KMS-11 (cell line): ENCODE measurements around the gene APBA2.

ENCODE experiments used
- H2AFZ ChIP-seq: fragments of 200-600 bp; sonication (generic); 2 replicates; pipeline ENCODE4 v1.6.1; 2016; ENCODE audit warnings: antibody characterized with exemption, mixed run types, low read depth
- H3K27ac ChIP-seq: fragments of 200-600 bp; sonication (generic); 2 replicates; pipeline ENCODE4 v1.6.1; 2016; ENCODE audit warnings: mild to moderate bottlenecking, mixed run types
- H3K27me3 ChIP-seq: fragments of 200-600 bp; sonication (generic); 2 replicates; pipeline ENCODE4 v1.6.1; 2017; ENCODE audit warnings: mild to moderate bottlenecking, low read depth, mixed run types, moderate library complexity; ENCODE audit not compliant: insufficient read depth
- H3K36me3 ChIP-seq: fragments of 200-600 bp; sonication (generic); 2 replicates; pipeline ENCODE4 v1.6.1; 2017; ENCODE audit warnings: mild to moderate bottlenecking, mixed run types; ENCODE audit not compliant: insufficient read depth
- H3K4me1 ChIP-seq: fragments of 200-600 bp; sonication (generic); 2 replicates; pipeline ENCODE4 v1.6.1; 2016; ENCODE audit warnings: mild to moderate bottlenecking, low read depth, mixed run types; ENCODE audit not compliant: poor library complexity, severe bottlenecking
- H3K4me2 ChIP-seq: fragments of 200-600 bp; sonication (generic); 2 replicates; pipeline ENCODE4 v1.7.0; 2016; ENCODE audit warnings: mild to moderate bottlenecking, mixed run types
- H3K4me3 ChIP-seq: fragments of 200-600 bp; sonication (generic); IDR thresholded peaks from 2 replicates; pipeline ENCODE4 v1.6.1; 2017; ENCODE audit warnings: low read depth, low read length, mixed read lengths; ENCODE audit not compliant: insufficient read depth
- H3K79me2 ChIP-seq: fragments of 200-600 bp; sonication (generic); 2 replicates; pipeline ENCODE4 v1.6.1; 2016; ENCODE audit warnings: low read depth, mixed run types; ENCODE audit not compliant: insufficient read depth
- H3K9ac ChIP-seq: fragments of 200-600 bp; sonication (generic); 2 replicates; pipeline ENCODE4 v1.6.1; 2016; ENCODE audit warnings: mild to moderate bottlenecking, mixed run types
- H4K20me1 ChIP-seq: fragments of 200-600 bp; sonication (generic); 2 replicates; pipeline ENCODE4 v1.6.1; 2016; ENCODE audit warnings: mild to moderate bottlenecking, mixed run types; ENCODE audit not compliant: insufficient read depth
- TF ChIP-seq, protein P1 (sequence below): fragments of 200-600 bp; sonication (generic); conservative IDR thresholded peaks from 2 replicates; pipeline ENCODE4 v1.6.1; 2017; ENCODE audit warnings: low read depth, mild to moderate bottlenecking, antibody characterized with exemption, low read length, moderate library complexity, mixed read lengths

APBA2 gene

DNA sequence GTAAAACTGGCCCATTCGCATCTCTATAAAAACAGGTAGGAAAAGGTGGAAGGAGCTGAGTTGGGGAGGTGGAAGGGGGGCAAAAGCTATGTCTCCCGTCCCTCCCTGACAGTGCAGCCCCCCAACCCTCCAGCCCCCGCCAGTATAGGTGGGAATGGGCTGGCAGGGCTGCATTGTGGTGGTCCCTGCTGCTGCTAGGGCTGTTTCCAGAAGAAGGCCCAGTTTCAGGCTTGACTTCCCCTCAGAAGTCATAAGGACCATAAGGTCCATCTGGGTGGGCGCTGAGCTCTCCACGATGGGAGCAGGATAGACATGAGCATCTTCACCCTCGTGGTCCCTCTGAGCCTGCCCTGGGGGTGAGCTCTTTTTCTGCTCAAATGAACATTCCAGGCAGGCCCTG is 44.2 kb downstream of the APBA2 start:
- Histone ChIP-seq H4K20me1 (no peaks in the 10 kb centered on the region), H3K4me3 (no peak overlapping the region), H3K4me2 (no peak overlapping the region), H3K27ac (no peak overlapping the region), H3K4me1 (peaks cover 24% of the 10 kb centered on the region), H3K36me3 (no peaks in the 10 kb centered on the region), H3K9ac (no peak overlapping the region), H2AFZ (no peak overlapping the region), H3K79me2 (peaks cover 8% of the 10 kb centered on the region; the same call in 1 of the 2 replicates), H3K27me3 (no peaks in the 10 kb centered on the region)
- TF ChIP-seq, protein P1, sequence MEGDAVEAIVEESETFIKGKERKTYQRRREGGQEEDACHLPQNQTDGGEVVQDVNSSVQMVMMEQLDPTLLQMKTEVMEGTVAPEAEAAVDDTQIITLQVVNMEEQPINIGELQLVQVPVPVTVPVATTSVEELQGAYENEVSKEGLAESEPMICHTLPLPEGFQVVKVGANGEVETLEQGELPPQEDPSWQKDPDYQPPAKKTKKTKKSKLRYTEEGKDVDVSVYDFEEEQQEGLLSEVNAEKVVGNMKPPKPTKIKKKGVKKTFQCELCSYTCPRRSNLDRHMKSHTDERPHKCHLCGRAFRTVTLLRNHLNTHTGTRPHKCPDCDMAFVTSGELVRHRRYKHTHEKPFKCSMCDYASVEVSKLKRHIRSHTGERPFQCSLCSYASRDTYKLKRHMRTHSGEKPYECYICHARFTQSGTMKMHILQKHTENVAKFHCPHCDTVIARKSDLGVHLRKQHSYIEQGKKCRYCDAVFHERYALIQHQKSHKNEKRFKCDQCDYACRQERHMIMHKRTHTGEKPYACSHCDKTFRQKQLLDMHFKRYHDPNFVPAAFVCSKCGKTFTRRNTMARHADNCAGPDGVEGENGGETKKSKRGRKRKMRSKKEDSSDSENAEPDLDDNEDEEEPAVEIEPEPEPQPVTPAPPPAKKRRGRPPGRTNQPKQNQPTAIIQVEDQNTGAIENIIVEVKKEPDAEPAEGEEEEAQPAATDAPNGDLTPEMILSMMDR, result no peak

DNA sequence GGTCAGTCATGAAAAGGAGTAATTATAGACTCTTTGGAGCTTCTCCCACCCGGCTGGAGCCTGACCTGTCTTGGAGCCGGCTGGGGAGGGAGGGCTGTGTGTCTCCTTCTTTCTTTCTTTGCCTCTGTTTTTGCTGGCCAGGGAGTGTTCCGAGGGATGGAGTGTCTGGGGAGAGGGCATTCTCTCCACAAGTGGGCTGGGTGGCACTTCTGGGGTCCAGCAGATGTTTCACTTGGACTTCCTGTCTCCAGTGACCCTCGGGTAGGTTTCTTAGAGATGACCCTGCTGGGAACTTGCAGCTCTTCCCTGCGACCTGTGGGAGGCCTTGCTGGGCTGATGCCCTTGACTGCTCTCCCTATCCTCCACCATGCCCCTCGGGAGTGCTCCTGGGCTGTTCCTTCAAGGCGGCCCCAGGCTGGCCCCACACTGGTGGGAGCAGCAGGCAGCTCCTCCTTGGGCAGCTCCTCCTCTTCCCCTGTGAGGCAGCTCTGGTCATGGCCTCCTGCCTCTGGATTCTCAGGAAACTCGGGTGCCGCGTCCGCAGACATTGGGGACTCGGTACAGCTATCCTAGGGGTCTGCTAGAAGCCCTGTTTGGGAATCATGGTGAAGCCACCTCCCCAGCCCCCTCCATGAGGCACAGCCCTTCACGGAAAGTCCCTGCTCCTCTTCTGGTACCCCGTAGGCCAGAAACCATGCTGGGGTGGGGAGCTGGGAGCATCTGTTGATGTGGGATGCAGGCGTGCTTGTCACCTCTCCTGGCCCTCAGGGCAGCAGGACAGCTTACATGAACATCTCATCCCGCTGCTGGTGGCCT is 44.9 kb downstream of the APBA2 start:
- Histone ChIP-seq H3K27me3 (no peaks in the 10 kb centered on the region), H4K20me1 (no peaks in the 10 kb centered on the region), H3K9ac (no peak overlapping the region), H3K4me3 (no peak overlapping the region), H3K79me2 (peaks cover 3% of the 10 kb centered on the region; the same call in 1 of the 2 replicates), H3K4me1 (peaks cover 17% of the 10 kb centered on the region), H2AFZ (no peak overlapping the region), H3K4me2 (no peak overlapping the region), H3K36me3 (no peaks in the 10 kb centered on the region), H3K27ac (no peak overlapping the region)
- TF ChIP-seq, protein P1, result no peak

DNA sequence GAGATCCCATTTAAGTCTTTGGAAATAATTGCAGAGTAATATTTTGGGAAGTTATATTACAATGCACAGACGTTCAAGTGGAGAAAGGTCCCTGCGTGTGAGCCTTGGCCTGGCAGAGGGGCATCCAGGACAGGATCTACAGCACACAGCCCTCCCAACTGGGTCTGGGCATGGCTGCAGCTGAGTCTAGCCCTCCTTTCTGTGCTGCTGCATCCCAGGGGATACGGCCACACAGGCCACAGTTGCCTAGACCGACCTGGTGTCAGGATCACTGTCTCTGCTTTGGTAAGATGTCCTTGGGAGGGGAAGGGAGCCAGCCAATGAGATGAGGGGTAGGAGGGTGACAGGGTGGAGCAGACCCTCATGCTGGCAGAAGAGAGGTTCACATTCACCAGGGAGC is 46.1 kb downstream of the APBA2 start:
- Histone ChIP-seq H2AFZ (no peak overlapping the region), H3K27me3 (no peaks in the 10 kb centered on the region), H3K79me2 (no peaks in the 10 kb centered on the region), H3K27ac (no peak overlapping the region), H4K20me1 (no peaks in the 10 kb centered on the region), H3K4me2 (no peak overlapping the region), H3K36me3 (no peaks in the 10 kb centered on the region), H3K4me1 (peaks cover 11% of the 10 kb centered on the region), H3K9ac (no peak overlapping the region), H3K4me3 (no peak overlapping the region)
- TF ChIP-seq, protein P1, result no peak

DNA sequence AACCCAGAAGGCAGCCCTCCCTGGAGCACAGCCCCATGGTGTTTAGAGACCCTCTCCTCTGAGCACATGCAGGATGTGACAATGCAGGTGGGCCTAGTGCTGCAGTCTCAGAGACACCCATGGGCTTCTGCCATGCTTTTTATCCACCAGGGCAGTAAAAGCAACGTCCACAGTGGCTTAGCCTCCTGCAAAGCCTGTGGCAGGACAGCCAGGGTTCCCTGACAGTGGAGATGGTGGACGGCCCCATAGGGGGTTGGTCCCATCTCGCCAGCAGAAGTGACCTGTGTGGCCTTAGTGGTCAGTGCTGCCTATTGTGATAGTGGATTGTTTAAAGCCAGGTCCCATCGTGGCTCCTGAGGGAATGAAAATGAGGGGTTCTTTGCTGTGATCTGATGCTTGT is 46.6 kb downstream of the APBA2 start:
- H3K4me2 ChIP-seq, result no peak overlapping the region
- H3K9ac ChIP-seq, result no peak overlapping the region
- no peaks in the 10 kb centered on the region for H3K79me2 ChIP-seq
- H3K27ac ChIP-seq, result no peak overlapping the region
- TF ChIP-seq, protein P1, result no peak
- H2AFZ ChIP-seq, result no peak overlapping the region
- H3K4me3 ChIP-seq, result no peak overlapping the region
- H3K27me3 ChIP-seq, result no peaks in the 10 kb centered on the region
- H4K20me1 ChIP-seq, result no peaks in the 10 kb centered on the region
- no peaks in the 10 kb centered on the region for H3K36me3 ChIP-seq
- H3K4me1 ChIP-seq, result peaks cover 5% of the 10 kb centered on the region
